GM23338 (cell line): ENCODE results near the gene SORCS3. TPM values are rescaled to one million over a fixed set of nuclear protein-coding genes. Genes with fewer than 3 reads are reported as not detected.

Experiments used
- ATAC-seq: fragments of 200-7000 bp; cut with Tn5 transposase; 3 replicates; pipeline ENCODE4 v1.9.1; 2020
- DNase-seq: peaks from one replicate; pipeline ENCODE4 v3.0.0-alpha.2; 2015; ENCODE audit warnings: low spot score
- H2AFZ ChIP-seq: fragments of 200-600 bp; sonication (generic); 2 replicates; pipeline ENCODE4 v1.8.0; 2016; ENCODE audit warnings: antibody characterized with exemption, mild to moderate bottlenecking, moderate library complexity
- H3F3A ChIP-seq: fragments of 200-600 bp; sonication (generic); replicated peaks from 2 replicates; pipeline ENCODE4 v1.8.0; 2017; ENCODE audit warnings: antibody characterized with exemption, mixed run types, low read depth
- H3K27ac ChIP-seq: fragments of 200-600 bp; sonication (generic); 2 replicates; pipeline ENCODE4 v1.6.1; 2016; ENCODE audit warnings: low read depth
- H3K27me3 ChIP-seq: fragments of 200-600 bp; sonication (generic); 2 replicates; pipeline ENCODE4 v1.8.0; 2016; ENCODE audit warnings: mild to moderate bottlenecking, mixed run types, moderate library complexity; ENCODE audit not compliant: insufficient read depth
- H3K36me3 ChIP-seq: fragments of 200-600 bp; sonication (generic); 2 replicates; pipeline ENCODE4 v1.8.0; 2016; ENCODE audit warnings: mild to moderate bottlenecking; ENCODE audit not compliant: insufficient read depth
- H3K4me1 ChIP-seq: fragments of 200-600 bp; sonication (generic); 2 replicates; pipeline ENCODE4 v1.8.0; 2016; ENCODE audit warnings: mild to moderate bottlenecking, moderate library complexity; ENCODE audit not compliant: insufficient read depth
- H3K4me2 ChIP-seq: fragments of 200-600 bp; sonication (generic); 2 replicates; pipeline ENCODE4 v1.7.1; 2017; ENCODE audit warnings: mixed run types
- H3K4me3 ChIP-seq: fragments of 200-600 bp; sonication (generic); 2 replicates; pipeline ENCODE4 v1.6.1; 2016; ENCODE audit warnings: mixed run types
- H3K79me2 ChIP-seq: fragments of 200-600 bp; sonication (generic); replicated peaks from 2 replicates; pipeline ENCODE4 v1.8.0; 2017; ENCODE audit warnings: mild to moderate bottlenecking; ENCODE audit not compliant: insufficient read depth
- H3K9me2 ChIP-seq: fragments of 200-600 bp; sonication (generic); 2 replicates; pipeline ENCODE4 v1.8.0; 2017; ENCODE audit not compliant: insufficient read depth
- H4K20me1 ChIP-seq: fragments of 200-600 bp; sonication (generic); replicated peaks from 2 replicates; pipeline ENCODE4 v1.8.0; 2017; ENCODE audit warnings: mild to moderate bottlenecking; ENCODE audit not compliant: insufficient read depth
- H3K27ac Mint-ChIP-seq: 2 replicates; pipeline ENCODE4 v1.8.0; 2020; ENCODE audit warnings: inconsistent platforms, mild to moderate bottlenecking, moderate library complexity, mixed read lengths
- H3K27me3 Mint-ChIP-seq: 3 replicates; pipeline ENCODE4 v1.8.0; 2022; ENCODE audit warnings: low read depth, mild to moderate bottlenecking, moderate library complexity, mixed read lengths, inconsistent platforms; ENCODE audit not compliant: insufficient read depth, poor library complexity
- H3K36me3 Mint-ChIP-seq: 3 replicates; pipeline ENCODE4 v1.8.0; 2021; ENCODE audit warnings: low read depth, mild to moderate bottlenecking, inconsistent platforms, moderate library complexity, mixed read lengths
- H3K4me1 Mint-ChIP-seq: 3 replicates; pipeline ENCODE4 v1.8.0; 2020; ENCODE audit warnings: mild to moderate bottlenecking, inconsistent platforms, mixed read lengths
- H3K4me3 Mint-ChIP-seq: 3 replicates; pipeline ENCODE4 v1.8.0; 2021; ENCODE audit warnings: moderate library complexity, mild to moderate bottlenecking, inconsistent platforms, mixed read lengths
- H3K9me3 Mint-ChIP-seq: 3 replicates; pipeline ENCODE4 v1.8.0; 2020; ENCODE audit warnings: moderate library complexity, mild to moderate bottlenecking, inconsistent platforms, mixed read lengths
- EZH2 ChIP-seq: fragments of 200-600 bp; sonication (generic); IDR thresholded peaks from one replicate; pipeline ENCODE4 v1.8.0; 2017; ENCODE audit warnings: antibody characterized with exemption, mild to moderate bottlenecking, low read depth; ENCODE audit not compliant: unreplicated experiment
- NANOG ChIP-seq: IDR thresholded peaks from 2 replicates; pipeline ENCODE4 v1.6.1; 2016; ENCODE audit warnings: antibody characterized with exemption, borderline replicate concordance
- ZNF114 ChIP-seq: fragments of 250-450 bp; sonication (Bioruptor Pico); IDR thresholded peaks from 2 replicates; pipeline ENCODE4 v1.5.0; 2020; ENCODE audit warnings: mild to moderate bottlenecking, moderate library complexity
- polyA plus RNA-seq: library from polyadenylated mRNA; unstranded; fragments of >200 nt; fragmentation: Nextera tagmentation; extraction: Ambion mirVana; gene quantifications from 2 replicates; pipeline ENCODE4 v1.2.1, GENCODE V29; 2016
- total RNA-seq: library from RNA; depleted of rRNA; stranded (reverse); fragments of >200 nt; shearing (Covaris generic); gene quantifications from 2 replicates; pipeline ENCODE4 v1.2.3, GENCODE V29; 2014
- TF ChIP-seq, protein P1 (sequence below): IDR thresholded peaks from one replicate; pipeline ENCODE4 v1.6.1; 2018; ENCODE audit warnings: antibody characterized with exemption; ENCODE audit not compliant: unreplicated experiment
- TF ChIP-seq, protein P2 (sequence below): fragments of 250-450 bp; sonication (Bioruptor Pico); IDR thresholded peaks from 2 replicates; pipeline ENCODE4 v1.5.0; 2020; ENCODE audit warnings: mild to moderate bottlenecking, moderate library complexity
- TF ChIP-seq, protein P3 (sequence below): IDR thresholded peaks from 2 replicates; pipeline ENCODE4 v1.6.1; 2016; ENCODE audit warnings: antibody characterized with exemption

Gene SORCS3
- total and polyA plus RNA-seq, 2 experiments from 2014 or later = 0.37 to 1.4 TPM

DNA sequence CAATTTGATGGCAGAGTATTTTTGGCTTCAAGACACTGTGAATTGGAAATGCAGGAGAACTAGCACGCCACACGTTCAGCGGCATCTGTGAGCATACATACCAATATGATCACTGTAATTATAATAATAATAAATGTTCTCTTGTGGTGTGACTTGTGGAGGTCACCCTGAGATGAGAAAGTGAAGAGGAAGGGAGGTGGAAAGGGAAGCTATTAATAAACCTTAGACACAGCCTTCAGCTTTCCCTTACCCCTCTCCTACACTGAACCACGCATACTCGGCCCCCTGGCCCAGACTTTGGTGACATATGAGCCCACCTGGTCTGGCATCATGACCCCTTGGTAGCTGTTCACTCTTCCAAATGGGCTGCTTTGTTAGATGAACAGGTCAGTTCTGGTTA, 139.1 kb downstream of the SORCS3 start:
- Histone ChIP-seq H3K4me1 (no peaks in the 10 kb centered on the region), H3K79me2 (no peaks in the 10 kb centered on the region), H3K27me3 (no peaks in the 10 kb centered on the region), H3K9me2 (no peaks in the 10 kb centered on the region), H3K4me2 (no peak overlapping the region), H3F3A (no peaks in the 10 kb centered on the region), H3K36me3 (no peaks in the 10 kb centered on the region), H3K27ac (no peak overlapping the region), H2AFZ (no peak overlapping the region), H3K4me3 (no peak overlapping the region), H4K20me1 (no peaks in the 10 kb centered on the region)
- H3K9me3 Mint-ChIP-seq = no peaks in the 10 kb centered on the region
- H3K27me3 Mint-ChIP-seq = peaks cover 1% of the 10 kb centered on the region
- no peaks in the 10 kb centered on the region for H3K36me3 Mint-ChIP-seq
- peaks cover 7% of the 10 kb centered on the region; the same call in 1 of the 3 replicates for H3K4me1 Mint-ChIP-seq
- no peak for ATAC-seq
- DNase-seq = no peak
- TF ChIP-seq EZH2 (no peak), ZNF114 (CRISPR knock-in tag) (no peak), NANOG (no peak)
- TF ChIP-seq, protein P1, sequence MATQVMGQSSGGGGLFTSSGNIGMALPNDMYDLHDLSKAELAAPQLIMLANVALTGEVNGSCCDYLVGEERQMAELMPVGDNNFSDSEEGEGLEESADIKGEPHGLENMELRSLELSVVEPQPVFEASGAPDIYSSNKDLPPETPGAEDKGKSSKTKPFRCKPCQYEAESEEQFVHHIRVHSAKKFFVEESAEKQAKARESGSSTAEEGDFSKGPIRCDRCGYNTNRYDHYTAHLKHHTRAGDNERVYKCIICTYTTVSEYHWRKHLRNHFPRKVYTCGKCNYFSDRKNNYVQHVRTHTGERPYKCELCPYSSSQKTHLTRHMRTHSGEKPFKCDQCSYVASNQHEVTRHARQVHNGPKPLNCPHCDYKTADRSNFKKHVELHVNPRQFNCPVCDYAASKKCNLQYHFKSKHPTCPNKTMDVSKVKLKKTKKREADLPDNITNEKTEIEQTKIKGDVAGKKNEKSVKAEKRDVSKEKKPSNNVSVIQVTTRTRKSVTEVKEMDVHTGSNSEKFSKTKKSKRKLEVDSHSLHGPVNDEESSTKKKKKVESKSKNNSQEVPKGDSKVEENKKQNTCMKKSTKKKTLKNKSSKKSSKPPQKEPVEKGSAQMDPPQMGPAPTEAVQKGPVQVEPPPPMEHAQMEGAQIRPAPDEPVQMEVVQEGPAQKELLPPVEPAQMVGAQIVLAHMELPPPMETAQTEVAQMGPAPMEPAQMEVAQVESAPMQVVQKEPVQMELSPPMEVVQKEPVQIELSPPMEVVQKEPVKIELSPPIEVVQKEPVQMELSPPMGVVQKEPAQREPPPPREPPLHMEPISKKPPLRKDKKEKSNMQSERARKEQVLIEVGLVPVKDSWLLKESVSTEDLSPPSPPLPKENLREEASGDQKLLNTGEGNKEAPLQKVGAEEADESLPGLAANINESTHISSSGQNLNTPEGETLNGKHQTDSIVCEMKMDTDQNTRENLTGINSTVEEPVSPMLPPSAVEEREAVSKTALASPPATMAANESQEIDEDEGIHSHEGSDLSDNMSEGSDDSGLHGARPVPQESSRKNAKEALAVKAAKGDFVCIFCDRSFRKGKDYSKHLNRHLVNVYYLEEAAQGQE = no peak
- TF ChIP-seq, protein P2, sequence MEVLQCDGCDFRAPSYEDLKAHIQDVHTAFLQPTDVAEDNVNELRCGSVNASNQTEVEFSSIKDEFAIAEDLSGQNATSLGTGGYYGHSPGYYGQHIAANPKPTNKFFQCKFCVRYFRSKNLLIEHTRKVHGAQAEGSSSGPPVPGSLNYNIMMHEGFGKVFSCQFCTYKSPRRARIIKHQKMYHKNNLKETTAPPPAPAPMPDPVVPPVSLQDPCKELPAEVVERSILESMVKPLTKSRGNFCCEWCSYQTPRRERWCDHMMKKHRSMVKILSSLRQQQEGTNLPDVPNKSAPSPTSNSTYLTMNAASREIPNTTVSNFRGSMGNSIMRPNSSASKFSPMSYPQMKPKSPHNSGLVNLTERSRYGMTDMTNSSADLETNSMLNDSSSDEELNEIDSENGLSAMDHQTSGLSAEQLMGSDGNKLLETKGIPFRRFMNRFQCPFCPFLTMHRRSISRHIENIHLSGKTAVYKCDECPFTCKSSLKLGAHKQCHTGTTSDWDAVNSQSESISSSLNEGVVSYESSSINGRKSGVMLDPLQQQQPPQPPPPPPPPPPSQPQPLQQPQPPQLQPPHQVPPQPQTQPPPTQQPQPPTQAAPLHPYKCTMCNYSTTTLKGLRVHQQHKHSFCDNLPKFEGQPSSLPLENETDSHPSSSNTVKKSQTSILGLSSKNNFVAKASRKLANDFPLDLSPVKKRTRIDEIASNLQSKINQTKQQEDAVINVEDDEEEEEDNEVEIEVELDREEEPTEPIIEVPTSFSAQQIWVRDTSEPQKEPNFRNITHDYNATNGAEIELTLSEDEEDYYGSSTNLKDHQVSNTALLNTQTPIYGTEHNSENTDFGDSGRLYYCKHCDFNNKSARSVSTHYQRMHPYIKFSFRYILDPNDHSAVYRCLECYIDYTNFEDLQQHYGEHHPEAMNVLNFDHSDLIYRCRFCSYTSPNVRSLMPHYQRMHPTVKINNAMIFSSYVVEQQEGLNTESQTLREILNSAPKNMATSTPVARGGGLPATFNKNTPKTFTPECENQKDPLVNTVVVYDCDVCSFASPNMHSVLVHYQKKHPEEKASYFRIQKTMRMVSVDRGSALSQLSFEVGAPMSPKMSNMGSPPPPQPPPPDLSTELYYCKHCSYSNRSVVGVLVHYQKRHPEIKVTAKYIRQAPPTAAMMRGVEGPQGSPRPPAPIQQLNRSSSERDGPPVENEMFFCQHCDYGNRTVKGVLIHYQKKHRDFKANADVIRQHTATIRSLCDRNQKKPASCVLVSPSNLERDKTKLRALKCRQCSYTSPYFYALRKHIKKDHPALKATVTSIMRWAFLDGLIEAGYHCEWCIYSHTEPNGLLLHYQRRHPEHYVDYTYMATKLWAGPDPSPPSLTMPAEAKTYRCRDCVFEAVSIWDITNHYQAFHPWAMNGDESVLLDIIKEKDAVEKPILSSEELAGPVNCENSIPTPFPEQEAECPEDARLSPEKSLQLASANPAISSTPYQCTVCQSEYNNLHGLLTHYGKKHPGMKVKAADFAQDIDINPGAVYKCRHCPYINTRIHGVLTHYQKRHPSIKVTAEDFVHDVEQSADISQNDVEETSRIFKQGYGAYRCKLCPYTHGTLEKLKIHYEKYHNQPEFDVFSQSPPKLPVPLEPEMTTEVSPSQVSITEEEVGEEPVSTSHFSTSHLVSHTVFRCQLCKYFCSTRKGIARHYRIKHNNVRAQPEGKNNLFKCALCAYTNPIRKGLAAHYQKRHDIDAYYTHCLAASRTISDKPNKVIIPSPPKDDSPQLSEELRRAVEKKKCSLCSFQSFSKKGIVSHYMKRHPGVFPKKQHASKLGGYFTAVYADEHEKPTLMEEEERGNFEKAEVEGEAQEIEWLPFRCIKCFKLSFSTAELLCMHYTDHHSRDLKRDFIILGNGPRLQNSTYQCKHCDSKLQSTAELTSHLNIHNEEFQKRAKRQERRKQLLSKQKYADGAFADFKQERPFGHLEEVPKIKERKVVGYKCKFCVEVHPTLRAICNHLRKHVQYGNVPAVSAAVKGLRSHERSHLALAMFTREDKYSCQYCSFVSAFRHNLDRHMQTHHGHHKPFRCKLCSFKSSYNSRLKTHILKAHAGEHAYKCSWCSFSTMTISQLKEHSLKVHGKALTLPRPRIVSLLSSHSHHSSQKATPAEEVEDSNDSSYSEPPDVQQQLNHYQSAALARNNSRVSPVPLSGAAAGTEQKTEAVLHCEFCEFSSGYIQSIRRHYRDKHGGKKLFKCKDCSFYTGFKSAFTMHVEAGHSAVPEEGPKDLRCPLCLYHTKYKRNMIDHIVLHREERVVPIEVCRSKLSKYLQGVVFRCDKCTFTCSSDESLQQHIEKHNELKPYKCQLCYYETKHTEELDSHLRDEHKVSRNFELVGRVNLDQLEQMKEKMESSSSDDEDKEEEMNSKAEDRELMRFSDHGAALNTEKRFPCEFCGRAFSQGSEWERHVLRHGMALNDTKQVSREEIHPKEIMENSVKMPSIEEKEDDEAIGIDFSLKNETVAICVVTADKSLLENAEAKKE = no peak
- TF ChIP-seq, protein P3, sequence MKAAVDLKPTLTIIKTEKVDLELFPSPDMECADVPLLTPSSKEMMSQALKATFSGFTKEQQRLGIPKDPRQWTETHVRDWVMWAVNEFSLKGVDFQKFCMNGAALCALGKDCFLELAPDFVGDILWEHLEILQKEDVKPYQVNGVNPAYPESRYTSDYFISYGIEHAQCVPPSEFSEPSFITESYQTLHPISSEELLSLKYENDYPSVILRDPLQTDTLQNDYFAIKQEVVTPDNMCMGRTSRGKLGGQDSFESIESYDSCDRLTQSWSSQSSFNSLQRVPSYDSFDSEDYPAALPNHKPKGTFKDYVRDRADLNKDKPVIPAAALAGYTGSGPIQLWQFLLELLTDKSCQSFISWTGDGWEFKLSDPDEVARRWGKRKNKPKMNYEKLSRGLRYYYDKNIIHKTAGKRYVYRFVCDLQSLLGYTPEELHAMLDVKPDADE = no peak
- H3K27ac Mint-ChIP-seq = no peak overlapping the region
- no peak overlapping the region for H3K4me3 Mint-ChIP-seq
